ENCODE data around the gene TTC3. TPM values are rescaled to one million over a fixed set of nuclear protein-coding genes. Genes with fewer than 3 reads are reported as not detected.
"Not testable (repeated sequence)": the region's sequence is repeated elsewhere in the genome, so short reads cannot be mapped to it uniquely, and the experiment has no call there.

TTC3 gene
- total and polyA plus RNA-seq, 5 donors from 2014 or later = 34.3 to 91.0 (median 59.4) TPM

DNA sequence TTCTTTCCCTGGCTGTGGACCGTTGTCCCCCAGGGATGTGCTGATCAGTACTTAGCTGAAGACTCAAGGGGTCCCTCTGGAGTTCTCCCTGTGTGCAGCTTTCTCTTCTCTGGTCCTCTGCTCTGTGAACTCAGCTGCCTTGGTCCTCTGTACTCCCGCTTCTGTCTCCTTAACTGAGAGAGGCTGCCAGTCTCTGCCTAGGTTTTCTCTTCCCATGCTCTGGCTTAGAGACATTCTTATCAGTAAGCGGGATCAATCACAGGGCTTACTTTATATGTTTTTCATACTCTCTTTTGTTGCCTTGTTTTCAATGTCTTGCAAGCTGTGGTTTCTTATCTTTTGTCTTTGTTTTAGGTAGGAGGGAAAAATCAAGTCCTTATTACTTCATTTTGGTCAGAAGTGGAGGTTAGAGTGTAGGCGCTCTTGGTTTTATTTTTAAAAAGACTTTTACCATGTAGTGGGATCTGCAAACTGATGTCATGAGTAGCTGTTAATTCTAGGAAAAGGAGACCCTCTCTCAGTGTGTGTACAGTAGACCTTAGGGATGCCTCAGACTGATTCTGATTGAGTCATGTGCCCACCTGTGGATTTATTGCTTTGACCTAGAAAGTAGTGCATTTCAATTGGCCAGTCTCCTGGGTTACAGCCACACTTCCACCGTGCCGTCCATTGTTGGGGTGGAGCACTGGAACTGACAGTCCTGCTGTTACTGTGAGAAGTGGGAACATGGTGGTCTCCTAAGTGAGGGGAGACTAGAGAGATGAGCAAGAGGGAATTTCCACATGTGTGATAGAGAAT is 46.6 kb downstream of the TTC3 start:
- H3K36me3 ChIP-seq (ENCODE audit: control insufficient read depth, insufficient read depth, low read length) = peaks cover 13% of the 10 kb centered on the region
- Mint-ChIP-seq H3K4me3 (no peak overlapping the region), H3K27ac (peak overlapping the region; percentile 0 to 59 (median 5)), H3K4me1 (peaks cover 5 to 20% (median 12%) of the 10 kb centered on the region in 4 donors), H3K27me3 (no peaks in the 10 kb centered on the region), H3K9me3 (no peaks in the 10 kb centered on the region), H3K36me3 (peaks cover 37% of the 10 kb centered on the region)
- H3K27ac ChIP-seq (ENCODE audit: insufficient read depth, low read length, poor library complexity, severe bottlenecking) = no peak overlapping the region
- no peak overlapping the region for H3K4me3 ChIP-seq (ENCODE audit: low read depth, low read length)
- no peak for ATAC-seq (ENCODE audit: low read depth in 2 of 2)
- no peaks in the 10 kb centered on the region for H3K9me3 ChIP-seq (ENCODE audit: control insufficient read depth in 2 of 2, low read length in 2 of 2)
- H3K4me1 ChIP-seq (ENCODE audit: control insufficient read depth, insufficient read depth, low read length, poor library complexity, severe bottlenecking) = no peaks in the 10 kb centered on the region
- no peak for DNase-seq
- no peaks in the 10 kb centered on the region for H3K27me3 ChIP-seq (ENCODE audit: control insufficient read depth, insufficient read depth, low read length)

DNA sequence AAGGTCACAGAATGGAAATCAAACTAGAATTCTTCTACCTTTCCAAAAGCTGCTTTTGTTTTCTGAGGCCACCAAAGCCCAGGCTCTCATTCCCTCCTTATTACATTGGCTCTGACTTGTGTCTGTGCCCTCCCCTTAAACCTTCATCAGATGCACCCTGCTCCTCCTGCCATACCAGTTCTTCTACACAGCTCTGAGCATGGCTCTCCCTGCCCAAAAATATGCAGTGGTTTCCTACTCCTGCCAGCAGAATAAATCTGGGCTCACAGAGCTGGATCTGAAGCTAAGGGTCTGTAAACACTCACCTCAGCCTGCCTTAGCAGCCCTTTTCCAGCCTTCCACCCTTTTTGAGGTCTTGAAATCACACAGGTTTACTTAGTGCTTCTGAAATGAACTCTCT is 55.0 kb downstream of the TTC3 start:
- no peak for ATAC-seq (ENCODE audit: low read depth in 2 of 2)
- peak overlapping the region in 1 of 3 donors; percentile 67 for H3K27ac Mint-ChIP-seq
- H3K4me1 Mint-ChIP-seq = peaks cover 0 to 8% (median 2%) of the 10 kb centered on the region in 4 donors
- H3K27me3 Mint-ChIP-seq = no peaks in the 10 kb centered on the region
- H3K4me3 ChIP-seq (ENCODE audit: low read depth, low read length) = no peak overlapping the region
- DNase-seq = no peak
- peaks cover 43% of the 10 kb centered on the region for H3K36me3 Mint-ChIP-seq
- no peak overlapping the region for H3K4me3 Mint-ChIP-seq
- H3K27me3 ChIP-seq (ENCODE audit: control insufficient read depth, insufficient read depth, low read length) = no peaks in the 10 kb centered on the region
- H3K9me3 Mint-ChIP-seq = no peaks in the 10 kb centered on the region
- peaks cover 61% of the 10 kb centered on the region for H3K36me3 ChIP-seq (ENCODE audit: control insufficient read depth, insufficient read depth, low read length)
- H3K4me1 ChIP-seq (ENCODE audit: control insufficient read depth, insufficient read depth, low read length, poor library complexity, severe bottlenecking) = no peaks in the 10 kb centered on the region
- no peak overlapping the region for H3K27ac ChIP-seq (ENCODE audit: insufficient read depth, low read length, poor library complexity, severe bottlenecking)
- no peaks in the 10 kb centered on the region for H3K9me3 ChIP-seq (ENCODE audit: control insufficient read depth in 2 of 2, low read length in 2 of 2)

- H3K27me3 ChIP-seq (ENCODE audit: control insufficient read depth, insufficient read depth, low read length) = no peaks in the 10 kb centered on the region
- no peak overlapping the region for H3K27ac Mint-ChIP-seq
- no peaks in the 10 kb centered on the region for H3K27me3 Mint-ChIP-seq
- H3K4me1 ChIP-seq (ENCODE audit: control insufficient read depth, insufficient read depth, low read length, poor library complexity, severe bottlenecking) = no peaks in the 10 kb centered on the region
- no peak overlapping the region for H3K4me3 Mint-ChIP-seq
- peaks cover 75% of the 10 kb centered on the region for H3K36me3 ChIP-seq (ENCODE audit: control insufficient read depth, insufficient read depth, low read length)
- H3K9me3 Mint-ChIP-seq = no peaks in the 10 kb centered on the region
- no peak for ATAC-seq (ENCODE audit: low read depth in 2 of 2)
- H3K4me1 Mint-ChIP-seq = peaks cover 0 to 13% (median 5%) of the 10 kb centered on the region in 4 donors
- no peak for DNase-seq
- H3K27ac ChIP-seq (ENCODE audit: insufficient read depth, low read length, poor library complexity, severe bottlenecking) = no peak overlapping the region
- H3K4me3 ChIP-seq (ENCODE audit: low read depth, low read length) = no peak overlapping the region
- H3K9me3 ChIP-seq (ENCODE audit: control insufficient read depth in 2 of 2, low read length in 2 of 2) = no peaks in the 10 kb centered on the region
- H3K36me3 Mint-ChIP-seq = peaks cover 60% of the 10 kb centered on the region
Observed at GRCh38 chr21:37130971-37131370, 57.9 kb downstream of the TTC3 start.

DNA sequence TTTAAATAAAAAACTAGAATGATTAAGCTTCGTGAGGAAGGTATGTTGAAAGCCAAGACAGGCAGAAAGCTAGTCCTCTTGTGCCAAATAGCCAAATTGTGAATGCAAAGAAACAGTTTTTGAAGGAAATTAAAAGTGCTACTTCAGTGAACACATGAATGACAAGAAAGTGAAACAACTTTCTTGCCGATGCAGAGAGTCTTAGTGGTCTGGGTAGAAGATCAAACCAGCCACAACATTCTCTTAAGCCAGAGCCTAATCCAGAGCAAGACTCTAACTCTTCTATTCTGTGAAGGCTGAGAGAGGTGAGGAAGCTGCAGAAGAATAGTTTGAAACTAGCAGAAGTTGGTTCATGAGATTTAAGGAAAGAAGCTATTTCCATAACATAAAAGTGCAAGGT is 63.2 kb downstream of the TTC3 start:
- DNase-seq (peak in 1 of 3 donors; percentile 40), ATAC-seq (ENCODE audit: low read depth in 2 of 2) (no peak)
- Histone ChIP-seq H3K4me1 (ENCODE audit: control insufficient read depth, insufficient read depth, low read length, poor library complexity, severe bottlenecking) (no peaks in the 10 kb centered on the region), H3K27ac (ENCODE audit: insufficient read depth, low read length, poor library complexity, severe bottlenecking) (no peak overlapping the region), H3K27me3 (ENCODE audit: control insufficient read depth, insufficient read depth, low read length) (no peaks in the 10 kb centered on the region), H3K4me3 (ENCODE audit: low read depth, low read length) (no peak overlapping the region), H3K36me3 (ENCODE audit: control insufficient read depth, insufficient read depth, low read length) (peaks cover 76% of the 10 kb centered on the region), H3K9me3 (ENCODE audit: control insufficient read depth in 2 of 2, low read length in 2 of 2) (no peaks in the 10 kb centered on the region)
- Mint-ChIP-seq H3K4me3 (no peak overlapping the region), H3K36me3 (peaks cover 66% of the 10 kb centered on the region), H3K27me3 (no peaks in the 10 kb centered on the region), H3K27ac (peak overlapping the region in 1 of 3 donors; percentile 52), H3K9me3 (no peaks in the 10 kb centered on the region), H3K4me1 (peaks cover 0 to 13% (median 5%) of the 10 kb centered on the region in 4 donors)

- Mint-ChIP-seq H3K4me1 (peaks cover 0 to 9% (median 5%) of the 10 kb centered on the region in 4 donors), H3K27me3 (no peaks in the 10 kb centered on the region), H3K36me3 (peaks cover 62% of the 10 kb centered on the region), H3K9me3 (no peaks in the 10 kb centered on the region), H3K4me3 (no peak overlapping the region), H3K27ac (no peak overlapping the region)
- ATAC-seq (ENCODE audit: low read depth in 2 of 2) (no peak), DNase-seq (no peak)
- H3K4me3 ChIP-seq (ENCODE audit: low read depth, low read length) = no peak overlapping the region
- no peaks in the 10 kb centered on the region for H3K9me3 ChIP-seq (ENCODE audit: control insufficient read depth in 2 of 2, low read length in 2 of 2)
- H3K4me1 ChIP-seq (ENCODE audit: control insufficient read depth, insufficient read depth, low read length, poor library complexity, severe bottlenecking) = no peaks in the 10 kb centered on the region
- peaks cover 74% of the 10 kb centered on the region for H3K36me3 ChIP-seq (ENCODE audit: control insufficient read depth, insufficient read depth, low read length)
- H3K27me3 ChIP-seq (ENCODE audit: control insufficient read depth, insufficient read depth, low read length) = no peaks in the 10 kb centered on the region
- H3K27ac ChIP-seq (ENCODE audit: insufficient read depth, low read length, poor library complexity, severe bottlenecking) = no peak overlapping the region
Observed at GRCh38 chr21:37136744-37137143, 63.7 kb downstream of the TTC3 start.

DNA sequence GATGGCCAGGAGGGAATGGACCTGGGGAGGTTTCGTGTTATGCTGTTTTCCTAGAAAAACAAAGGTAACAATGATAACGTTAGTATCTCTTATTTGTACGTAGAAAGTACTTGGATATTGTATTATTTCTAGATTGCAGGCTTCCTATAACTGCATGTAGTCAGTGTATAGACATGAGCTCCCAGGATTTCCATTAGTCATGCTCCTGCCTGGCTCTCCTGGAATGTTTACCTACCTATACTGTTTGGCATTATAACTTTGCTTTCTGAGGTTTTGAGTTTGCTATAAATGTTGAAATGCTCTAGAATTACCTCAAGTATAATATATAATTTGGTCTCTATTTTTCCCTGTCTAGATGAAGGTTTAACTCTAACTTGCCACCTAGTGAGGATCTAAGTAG is 66.1 kb downstream of the TTC3 start:
- Histone ChIP-seq H3K36me3 (ENCODE audit: control insufficient read depth, insufficient read depth, low read length) (peaks cover 61% of the 10 kb centered on the region), H3K4me1 (ENCODE audit: control insufficient read depth, insufficient read depth, low read length, poor library complexity, severe bottlenecking) (no peaks in the 10 kb centered on the region), H3K27me3 (ENCODE audit: control insufficient read depth, insufficient read depth, low read length) (no peaks in the 10 kb centered on the region), H3K9me3 (ENCODE audit: control insufficient read depth in 2 of 2, low read length in 2 of 2) (no peaks in the 10 kb centered on the region), H3K27ac (ENCODE audit: insufficient read depth, low read length, poor library complexity, severe bottlenecking) (no peak overlapping the region), H3K4me3 (ENCODE audit: low read depth, low read length) (no peak overlapping the region)
- Mint-ChIP-seq H3K27me3 (no peaks in the 10 kb centered on the region), H3K4me3 (no peak overlapping the region), H3K4me1 (peaks cover 0 to 9% (median 5%) of the 10 kb centered on the region in 4 donors), H3K36me3 (peaks cover 56% of the 10 kb centered on the region), H3K9me3 (peaks cover 0 to 1% (median 0%) of the 10 kb centered on the region in 7 donors), H3K27ac (no peak overlapping the region)
- DNase-seq (no peak), ATAC-seq (ENCODE audit: low read depth in 2 of 2) (no peak)

DNA sequence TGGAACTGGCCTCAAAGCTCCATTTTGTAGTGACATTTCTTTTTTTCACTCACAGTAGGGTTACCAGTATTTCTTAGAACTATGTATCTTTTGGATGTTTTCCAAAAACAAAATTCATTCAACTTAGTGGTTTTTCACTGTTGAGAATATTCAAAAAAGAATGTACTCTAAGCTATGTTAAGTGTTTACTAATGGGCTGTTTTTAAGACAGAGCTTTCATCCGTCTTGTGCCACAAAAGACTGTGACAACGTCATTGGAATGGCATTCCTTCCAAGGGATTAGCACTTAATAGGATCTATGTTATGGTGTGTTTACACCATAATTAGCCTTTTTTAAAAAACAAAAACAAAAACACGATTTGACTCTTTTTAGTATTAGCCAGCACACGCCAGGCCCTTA is 66.8 kb downstream of the TTC3 start:
- Mint-ChIP-seq H3K36me3 (peaks cover 53% of the 10 kb centered on the region), H3K9me3 (peaks cover 0 to 1% (median 0%) of the 10 kb centered on the region in 7 donors), H3K4me1 (peaks cover 0 to 9% (median 5%) of the 10 kb centered on the region in 4 donors), H3K27me3 (no peaks in the 10 kb centered on the region), H3K4me3 (no peak overlapping the region), H3K27ac (no peak overlapping the region)
- Histone ChIP-seq H3K4me3 (ENCODE audit: low read depth, low read length) (no peak overlapping the region), H3K27me3 (ENCODE audit: control insufficient read depth, insufficient read depth, low read length) (no peaks in the 10 kb centered on the region), H3K36me3 (ENCODE audit: control insufficient read depth, insufficient read depth, low read length) (peaks cover 63% of the 10 kb centered on the region), H3K9me3 (ENCODE audit: control insufficient read depth in 2 of 2, low read length in 2 of 2) (no peaks in the 10 kb centered on the region), H3K27ac (ENCODE audit: insufficient read depth, low read length, poor library complexity, severe bottlenecking) (no peak overlapping the region), H3K4me1 (ENCODE audit: control insufficient read depth, insufficient read depth, low read length, poor library complexity, severe bottlenecking) (no peaks in the 10 kb centered on the region)
- no peak for ATAC-seq (ENCODE audit: low read depth in 2 of 2)
- no peak for DNase-seq

GRCh38 chr21:37143392-37143791 is 70.3 kb downstream of the TTC3 start:
- H3K27me3 Mint-ChIP-seq; H3K27ac ChIP-seq (ENCODE audit: insufficient read depth, low read length, poor library complexity, severe bottlenecking); H3K4me3 Mint-ChIP-seq; H3K4me3 ChIP-seq (ENCODE audit: low read depth, low read length); H3K4me1 ChIP-seq (ENCODE audit: control insufficient read depth, insufficient read depth, low read length, poor library complexity, severe bottlenecking); ATAC-seq (ENCODE audit: low read depth in 2 of 2); H3K27me3 ChIP-seq (ENCODE audit: control insufficient read depth, insufficient read depth, low read length); H3K9me3 ChIP-seq (ENCODE audit: control insufficient read depth in 2 of 2, low read length in 2 of 2); H3K27ac Mint-ChIP-seq; H3K9me3 Mint-ChIP-seq; DNase-seq: not testable (repeated sequence)
- H3K36me3 ChIP-seq (ENCODE audit: control insufficient read depth, insufficient read depth, low read length) = peaks cover 55% of the 10 kb centered on the region
- peaks cover 7 to 14% (median 9%) of the 10 kb centered on the region in 4 donors for H3K4me1 Mint-ChIP-seq
- peaks cover 44% of the 10 kb centered on the region for H3K36me3 Mint-ChIP-seq
